GM18907 (cell line): ENCODE measurements around the gene MT1B.

Experiments
- ATAC-seq: cut with Tn5 transposase; IDR thresholded peaks from one replicate; pipeline ENCODE4 v1.9.1; 2021; ENCODE audit warnings: mild to moderate bottlenecking, moderate library complexity; ENCODE audit not compliant: unreplicated experiment

Gene MT1B

GRCh38 chr16:56651586-56651985 lies at the start of gene MT1B:
TSS of gene MT1B (plus strand) at chr16:56651886. CDS start at chr16:56651954, 68 bp downstream.
- ATAC-seq = no peak

- ATAC-seq = no peak
These were observed 48.1 kb upstream of the MT1B start for GRCh38 chr16:56603589-56603988.

GRCh38 chr16:56604966-56605365 lies 46.7 kb upstream of the MT1B start:
- no peak for ATAC-seq

- no peak for ATAC-seq
These were observed 46.2 kb upstream of the MT1B start for GRCh38 chr16:56605475-56605874.

GRCh38 chr16:56606071-56606475 lies 45.6 kb upstream of the MT1B start:
- ATAC-seq = no peak

- ATAC-seq = no peak
These were observed 45.1 kb upstream of the MT1B start for GRCh38 chr16:56606476-56607108.

GRCh38 chr16:56607109-56607618 lies 44.5 kb upstream of the MT1B start:
- no peak for ATAC-seq

GRCh38 chr16:56607675-56608042 lies 44.0 kb upstream of the MT1B start:
- ATAC-seq = no peak

- peak; percentile 87 for ATAC-seq
These were observed 43.4 kb upstream of the MT1B start, which contains the start of gene MT2A for GRCh38 chr16:56608043-56608875. TSS of gene MT2A (plus strand) at chr16:56608584. CDS start at chr16:56608656, 72 bp downstream.

- ATAC-seq = no peak
These were observed 42.7 kb upstream of the MT1B start for GRCh38 chr16:56608876-56609462.

GRCh38 chr16:56609463-56609921 lies 42.2 kb upstream of the MT1B start:
- ATAC-seq = peak; percentile 52

- peak; percentile 25 for ATAC-seq
These were observed 41.6 kb upstream of the MT1B start for GRCh38 chr16:56610017-56610608.

- ATAC-seq = no peak
These were observed 41.0 kb upstream of the MT1B start for GRCh38 chr16:56610609-56611111.

GRCh38 chr16:56611281-56611833 lies 40.3 kb upstream of the MT1B start:
- no peak for ATAC-seq

GRCh38 chr16:56613706-56614105 lies 38.0 kb upstream of the MT1B start:
- ATAC-seq = no peak

GRCh38 chr16:56614549-56614991 lies 37.1 kb upstream of the MT1B start:
- ATAC-seq = no peak

- no peak for ATAC-seq
These were observed 36.3 kb upstream of the MT1B start for GRCh38 chr16:56615353-56615752.

- ATAC-seq = no peak
These were observed 35.0 kb upstream of the MT1B start for GRCh38 chr16:56616608-56617211.

- ATAC-seq = no peak
These were observed 34.2 kb upstream of the MT1B start for GRCh38 chr16:56617212-56618085.
